GM12875 (cell line): ENCODE results near the gene SNRNP48.

Experiments used
- H3K4me3 ChIP-seq: one replicate; pipeline ENCODE4 v1.5.1; 2011; ENCODE audit warnings: low read depth, low read length, control low read depth
- TF ChIP-seq, protein P1 (sequence below): IDR thresholded peaks from 2 replicates; pipeline ENCODE4 v1.5.1; 2011; ENCODE audit warnings: low read depth, mild to moderate bottlenecking, control low read depth, inconsistent platforms, low read length, moderate library complexity, borderline replicate concordance; ENCODE audit not compliant: insufficient read depth

SNRNP48 gene

GRCh38 chr6:7650878-7651277, 60.9 kb downstream of the SNRNP48 start:
- no peak overlapping the region for H3K4me3 ChIP-seq
- TF ChIP-seq, protein P1, sequence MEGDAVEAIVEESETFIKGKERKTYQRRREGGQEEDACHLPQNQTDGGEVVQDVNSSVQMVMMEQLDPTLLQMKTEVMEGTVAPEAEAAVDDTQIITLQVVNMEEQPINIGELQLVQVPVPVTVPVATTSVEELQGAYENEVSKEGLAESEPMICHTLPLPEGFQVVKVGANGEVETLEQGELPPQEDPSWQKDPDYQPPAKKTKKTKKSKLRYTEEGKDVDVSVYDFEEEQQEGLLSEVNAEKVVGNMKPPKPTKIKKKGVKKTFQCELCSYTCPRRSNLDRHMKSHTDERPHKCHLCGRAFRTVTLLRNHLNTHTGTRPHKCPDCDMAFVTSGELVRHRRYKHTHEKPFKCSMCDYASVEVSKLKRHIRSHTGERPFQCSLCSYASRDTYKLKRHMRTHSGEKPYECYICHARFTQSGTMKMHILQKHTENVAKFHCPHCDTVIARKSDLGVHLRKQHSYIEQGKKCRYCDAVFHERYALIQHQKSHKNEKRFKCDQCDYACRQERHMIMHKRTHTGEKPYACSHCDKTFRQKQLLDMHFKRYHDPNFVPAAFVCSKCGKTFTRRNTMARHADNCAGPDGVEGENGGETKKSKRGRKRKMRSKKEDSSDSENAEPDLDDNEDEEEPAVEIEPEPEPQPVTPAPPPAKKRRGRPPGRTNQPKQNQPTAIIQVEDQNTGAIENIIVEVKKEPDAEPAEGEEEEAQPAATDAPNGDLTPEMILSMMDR = no peak

- TF ChIP-seq, protein P1 = no peak
- no peak overlapping the region for H3K4me3 ChIP-seq
Observed at GRCh38 chr6:7652957-7653356, 63.0 kb downstream of the SNRNP48 start.

DNA sequence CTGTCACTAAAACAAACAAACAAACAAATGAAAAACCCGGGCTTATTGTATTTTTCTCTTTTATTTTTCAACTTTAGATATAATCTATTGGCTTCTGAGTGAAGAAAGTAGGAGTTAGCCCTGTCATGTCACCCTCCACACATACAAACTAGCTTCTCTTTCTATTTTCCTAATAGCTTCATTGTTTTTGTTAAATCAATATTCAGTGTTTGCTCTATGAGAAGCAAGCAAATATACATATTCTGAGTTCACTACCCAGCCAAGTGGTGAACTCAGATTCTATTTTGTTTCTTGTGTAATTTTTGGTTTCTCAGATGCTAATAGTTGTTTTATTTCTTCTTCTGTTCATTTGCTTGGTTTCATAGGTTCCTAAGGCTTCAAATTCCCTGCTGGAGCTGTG, 66.4 kb downstream of the SNRNP48 start:
- no peak overlapping the region for H3K4me3 ChIP-seq
- TF ChIP-seq, protein P1 = no peak

- H3K4me3 ChIP-seq = no peak overlapping the region
- TF ChIP-seq, protein P1 = no peak
Observed at GRCh38 chr6:7658543-7658942, 68.5 kb downstream of the SNRNP48 start.

- no peak overlapping the region for H3K4me3 ChIP-seq
- TF ChIP-seq, protein P1 = no peak
Observed at GRCh38 chr6:7661364-7661763, 71.4 kb downstream of the SNRNP48 start.
